HepG2 (cell line): ENCODE results near the gene PAK1. TPM values are rescaled to one million over a fixed set of nuclear protein-coding genes. Genes with fewer than 3 reads are reported as not detected.

Experiments
- ATAC-seq: fragments of 200-7000 bp; cut with Tn5 transposase; 3 replicates; pipeline ENCODE4 v1.9.1; 2020; ENCODE audit warnings: mild to moderate bottlenecking, moderate library complexity
- BruUV-seq: library from RNA; stranded (reverse); fragments of 400-500 nt; replicated peaks from 2 replicates; lab custom pipeline; 2021; lab: Mats Ljungman, UMichigan
- CTCF ChIA-PET: fragments of 300-600 bp; formaldehyde crosslinking; extraction: SDS; loops from one replicate; lab custom pipeline; 2021; ENCODE audit warnings: low total read pairs, inconsistent platforms, low intra/inter-chr PET ratio; lab: Yijun Ruan, JAX
- POLR2A ChIA-PET: fragments of 350-600 bp; sonication (Branson Sonifier 250); formaldehyde crosslinking; loops from one replicate; lab custom pipeline; 2020; ENCODE audit warnings: antibody characterized with exemption, inconsistent platforms; lab: Yijun Ruan, JAX
- DNase-seq: peaks from one replicate; pipeline ENCODE4 v3.0.0-alpha.2; 2015; ENCODE audit warnings: low spot score
- FAIRE-seq: peaks from 3 replicates; lab custom pipeline; 2011; peaks lifted over from hg19 to GRCh38; lab: Jason Lieb, UNC
- H2AFZ ChIP-seq: one replicate; pipeline ENCODE4 v1.6.1; 2011; ENCODE audit warnings: low read length, inconsistent platforms
- H3K27ac ChIP-seq: fragments of 300-600 bp; 3 replicates; pipeline ENCODE4 v1.8.0; 2011; ENCODE audit warnings: mixed run types, mild to moderate bottlenecking, mixed read lengths, low read length, inconsistent platforms; ENCODE audit not compliant: insufficient read depth; ENCODE audit errors: extremely low read length
- H3K27me3 ChIP-seq, 2 experiments: fragments of 200-600 bp in 1 of 2; 2 replicates in 1 of 2; 3 replicates in 1 of 2; pipeline versions ENCODE4 v1.6.0 to v1.8.0; 2011; ENCODE audit warnings: low read length in 2 of 2, mild to moderate bottlenecking in 2 of 2, moderate library complexity in 2 of 2, inconsistent platforms in 1 of 2; ENCODE audit not compliant: insufficient read depth in 2 of 2, control insufficient read depth in 1 of 2
- H3K36me3 ChIP-seq, 2 experiments: fragments of 200-600 bp in 1 of 2; replicated peaks in 1 of 2; 2 replicates in 1 of 2; 3 replicates in 1 of 2; pipeline versions ENCODE4 v1.5.1 to v1.8.0; 2011; ENCODE audit warnings: low read length in 2 of 2, inconsistent platforms in 1 of 2; ENCODE audit not compliant: insufficient read depth in 2 of 2, control insufficient read depth in 1 of 2
- H3K4me1 ChIP-seq: 2 replicates; pipeline ENCODE4 v1.5.1; 2012; ENCODE audit warnings: low read length, inconsistent platforms; ENCODE audit not compliant: insufficient read depth
- H3K4me2 ChIP-seq: 2 replicates; pipeline ENCODE4 v1.6.0; 2011; ENCODE audit warnings: low read depth, low read length, inconsistent platforms
- H3K4me3 ChIP-seq, 3 experiments: fragments of 200-600 bp in 1 of 3; sonication (generic), shearing (Covaris generic) in 1 of 3; replicated peaks in 1 of 3; 2 replicates each; pipeline ENCODE4 v1.5.1; 2011 to 2016; ENCODE audit warnings: low read length in 3 of 3, inconsistent platforms in 2 of 3, low read depth in 2 of 3, mild to moderate bottlenecking in 2 of 3, control low read depth in 1 of 3, mixed read lengths in 1 of 3; ENCODE audit not compliant: insufficient read depth in 1 of 3
- H3K79me2 ChIP-seq: one replicate; pipeline ENCODE4 v1.6.1; 2011; ENCODE audit warnings: low read length, inconsistent platforms; ENCODE audit not compliant: insufficient read depth
- H3K9ac ChIP-seq: 2 replicates; pipeline ENCODE4 v1.6.0; 2011; ENCODE audit warnings: mild to moderate bottlenecking, low read depth, low read length, inconsistent platforms; ENCODE audit not compliant: insufficient read depth
- H3K9me3 ChIP-seq: 2 replicates; pipeline ENCODE4 v1.5.1; 2012; ENCODE audit warnings: mild to moderate bottlenecking, low read length
- H4K20me1 ChIP-seq: 2 replicates; pipeline ENCODE4 v1.6.0; 2011; ENCODE audit warnings: inconsistent platforms, mild to moderate bottlenecking, low read length, moderate library complexity; ENCODE audit not compliant: insufficient read depth
- ATF2 ChIP-seq: sonication (generic); formaldehyde crosslinking; IDR thresholded peaks from 2 replicates; pipeline ENCODE4 v1.4.0; 2020; ENCODE audit warnings: missing genetic modification reagents
- CTCF ChIP-seq: sonication (generic); formaldehyde crosslinking; IDR thresholded peaks from 2 replicates; pipeline ENCODE4 v1.5.0; 2020; ENCODE audit warnings: mild to moderate bottlenecking, missing genetic modification reagents, moderate library complexity
- DNMT3B ChIP-seq: conservative IDR thresholded peaks from 2 replicates; pipeline ENCODE4 v1.6.1; 2016; ENCODE audit warnings: missing biosample characterization, control low read depth
- FOSL2 ChIP-seq: sonication (generic); formaldehyde crosslinking; IDR thresholded peaks from 2 replicates; pipeline ENCODE4 v1.4.0; 2020; ENCODE audit warnings: missing genetic modification reagents
- MAFK ChIP-seq, 2 experiments: IDR thresholded peaks in 1 of 2; conservative IDR thresholded peaks in 1 of 2; 2 replicates each; pipeline ENCODE4 v1.6.1; 2011; ENCODE audit warnings: improper control_type of control experiment in 2 of 2, low read length in 2 of 2
- NR2F1 ChIP-seq, 2 experiments: fragments of 450-650 bp in 1 of 2; formaldehyde crosslinking in 1 of 2; IDR thresholded peaks; 2 replicates each; pipeline versions ENCODE4 v1.5.0 to v1.6.1; 2016 to 2020; ENCODE audit warnings: mild to moderate bottlenecking in 1 of 2, missing compliant biosample characterization in 1 of 2, missing genetic modification reagents in 1 of 2, moderate library complexity in 1 of 2
- SRSF4 ChIP-seq: fragments of 200-400 bp; formaldehyde crosslinking; IDR thresholded peaks from one replicate; pipeline ENCODE4 v1.6.1; 2018; ENCODE audit warnings: mild to moderate bottlenecking, low read depth, low read length, moderate library complexity; ENCODE audit not compliant: poor library complexity, severe bottlenecking
- ZBTB42 ChIP-seq: sonication (generic); formaldehyde crosslinking; IDR thresholded peaks from 2 replicates; pipeline ENCODE4 v1.5.0; 2020; ENCODE audit warnings: mild to moderate bottlenecking, missing genetic modification reagents
- ZC3H4 ChIP-seq: sonication (generic); formaldehyde crosslinking; IDR thresholded peaks from 2 replicates; pipeline ENCODE4 v1.4.0; 2020; ENCODE audit warnings: missing genetic modification reagents, borderline replicate concordance
- ZNF598 ChIP-seq: sonication (generic); formaldehyde crosslinking; IDR thresholded peaks from 2 replicates; pipeline ENCODE4 v1.5.1; 2020; ENCODE audit warnings: mild to moderate bottlenecking, missing genetic modification reagents, borderline replicate concordance
- ZNF772 ChIP-seq: sonication (generic); formaldehyde crosslinking; IDR thresholded peaks from 2 replicates; pipeline ENCODE4 v1.5.0; 2020; ENCODE audit warnings: mild to moderate bottlenecking, missing genetic modification reagents
- ZUFSP ChIP-seq: sonication (generic); formaldehyde crosslinking; IDR thresholded peaks from 2 replicates; pipeline ENCODE4 v1.9.0; 2021; ENCODE audit warnings: missing genetic modification reagents, mild to moderate bottlenecking, borderline replicate concordance
- WGBS: methylation state at CpG from one replicate; pipeline ENCODE4 v1.1.6; 2017; ENCODE audit warnings: low lambda C conversion rate; 5-methylcytosine and 5-hydroxymethylcytosine counted together
- in situ Hi-C: cut with HindIII; loops from 2 replicates; pipeline ENCODE4 v1.10.0; 2017; ENCODE audit warnings: low pct_unique_long_range_greater_than_20kb; ENCODE audit not compliant: extremely low pct_ligation_motif_present
- intact Hi-C: fragments of 100-400 bp; cut with micrococcal nuclease; formaldehyde crosslinking; loops from one replicate; pipeline ENCODE4 v1.10.0; 2022; ENCODE audit not compliant: unreplicated experiment
- polyA plus RNA-seq, 8 experiments: library from polyadenylated mRNA; depleted of rRNA in 3 of 8; stranded (reverse) in 7 of 8; unstranded in 1 of 8; fragments of >200 nt; fragmentation: Illumina TruSeq in 4 of 8; extraction: Trizol in 4 of 8; gene quantifications; 2 replicates each; pipeline versions ENCODE4 v1.2.1 to v1.2.3, GENCODE V29; 2011 to 2016; ENCODE audit warnings: low read depth in 4 of 8, missing spikeins in 1 of 8, mixed read lengths in 1 of 8; ENCODE audit not compliant: insufficient read depth in 1 of 8
- total RNA-seq, 5 experiments: library from RNA; depleted of rRNA; stranded (reverse); fragments of >200 nt; fragmentation: Illumina TruSeq; extraction: Trizol; gene quantifications; 2 replicates each; pipeline ENCODE4 v1.2.3, GENCODE V29; 2016; ENCODE audit warnings: low read depth in 1 of 5

Gene PAK1
- total and polyA plus RNA-seq, 2 of the 13 experiments (the other 11 are each of a cell fraction or from before 2014, with no cell fraction given), result 1.5 to 4.3 TPM

GRCh38 chr11:77515483-77515882 lies 41.6 kb upstream of the PAK1 start (continued):
- no peak for TF ChIP-seq CTCF (CRISPR knock-in tag)

GRCh38 chr11:77515063-77515462 lies 41.2 kb upstream of the PAK1 start:
- BruUV-seq, result no TSS peak
- H3K4me1 ChIP-seq, result peaks cover 18% of the 10 kb centered on the region
- TF ChIP-seq MAFK (conservative IDR thresholded peaks at IDR 0.05 in 1 of 2, IDR thresholded peaks at IDR 0.05 in 1 of 2; ENCODE audit: low read length in 2 of 2), result peak in 1 of 2 experiments; percentile 21; a peak in 1 of 4 replicates
- no peak for TF ChIP-seq SRSF4
- H3K9me3 ChIP-seq, result no peaks in the 10 kb centered on the region
- POLR2A ChIA-PET, result no interaction called here
- H4K20me1 ChIP-seq, result no peaks in the 10 kb centered on the region
- no peaks in the 10 kb centered on the region for H3K36me3 ChIP-seq
- ATAC-seq, result no peak
- no peak for FAIRE-seq
- intact Hi-C loops, result no loop called here
- CTCF ChIA-PET, result no interaction called here
- no peak overlapping the region for H3K4me3 ChIP-seq
- in situ Hi-C loops, result no loop called here
- DNase-seq, result no peak
- no peak overlapping the region for H3K4me2 ChIP-seq
- H3K27ac ChIP-seq, result no peak overlapping the region
- H3K9ac ChIP-seq, result no peak overlapping the region
- H2AFZ ChIP-seq, result no peak overlapping the region
- H3K79me2 ChIP-seq, result no peaks in the 10 kb centered on the region
- no peaks in the 10 kb centered on the region for H3K27me3 ChIP-seq
- WGBS, result 25% methylated on average over 3 of the region's 3 CpGs

- DNase-seq (no peak), ATAC-seq (no peak), FAIRE-seq (no peak)
- in situ Hi-C loops (no loop called here), intact Hi-C loops (no loop called here)
- ChIA-PET POLR2A (no interaction called here), CTCF (no interaction called here)
- no TSS peak for BruUV-seq
- Histone ChIP-seq H3K9ac (no peak overlapping the region), H3K4me3 (no peak overlapping the region), H3K27ac (no peak overlapping the region), H3K4me2 (no peak overlapping the region), H2AFZ (no peak overlapping the region), H3K79me2 (no peaks in the 10 kb centered on the region), H3K27me3 (no peaks in the 10 kb centered on the region), H3K36me3 (no peaks in the 10 kb centered on the region), H4K20me1 (no peaks in the 10 kb centered on the region), H3K9me3 (no peaks in the 10 kb centered on the region), H3K4me1 (peaks cover 18% of the 10 kb centered on the region)
- 0% methylated on average over 2 of the region's 2 CpGs for WGBS
- no peak for TF ChIP-seq ZBTB42 (CRISPR knock-in tag)
- TF ChIP-seq ZNF772, result no peak
- no peak for TF ChIP-seq ZUFSP (CRISPR knock-in tag)
- TF ChIP-seq ATF2 (CRISPR knock-in tag), result no peak
- TF ChIP-seq NR2F1 (CRISPR knock-in tag; IDR thresholded peaks at IDR 0.05), result no peak
- no peak for TF ChIP-seq DNMT3B (CRISPR knock-in tag)
- no peak for TF ChIP-seq ZC3H4
- TF ChIP-seq FOSL2 (CRISPR knock-in tag), result no peak
- TF ChIP-seq ZNF598 (CRISPR knock-in tag), result no peak
These were observed 38.2 kb upstream of the PAK1 start for GRCh38 chr11:77512092-77512491.
